Tibial artery (tissue), 4 donors: ENCODE data around the gene MNX1.

Source experiments
- DNase-seq, 2 donors: peaks; one replicate each; pipeline ENCODE4 v3.0.0-alpha.2; 2019
- H3K27ac ChIP-seq, 2 donors: fragments of 200-600 bp; sonication (generic) in 1 of 2; 1 replicate in 1 of 2; 2 replicates in 1 of 2; pipeline ENCODE4 v1.5.1; 2018 to 2019; ENCODE audit warnings: mild to moderate bottlenecking in 1 of 2
- H3K27me3 ChIP-seq, 2 donors: fragments of 200-600 bp; sonication (generic) in 1 of 2; one replicate each; pipeline versions ENCODE4 v1.5.1 to v1.6.0; 2016 to 2019
- H3K36me3 ChIP-seq, 3 donors: fragments of 200-600 bp; sonication (generic) in 2 of 3; one replicate each; pipeline ENCODE4 v1.5.1; 2016 to 2019; ENCODE audit warnings: mild to moderate bottlenecking in 2 of 3
- H3K4me1 ChIP-seq, 4 donors: fragments of 200-600 bp; sonication (generic) in 2 of 4; 1 replicate in 3 of 4; 2 replicates in 1 of 4; pipeline ENCODE4 v1.5.1; 2016 to 2019
- H3K4me3 ChIP-seq, 2 donors: fragments of 200-600 bp; sonication (generic) in 1 of 2; 1 replicate in 1 of 2; 2 replicates in 1 of 2; pipeline ENCODE4 v1.5.1; 2018 to 2019; ENCODE audit warnings: mild to moderate bottlenecking in 2 of 2
- H3K9me3 ChIP-seq, 3 donors: fragments of 200-600 bp; sonication (generic) in 1 of 3; one replicate each; pipeline ENCODE4 v1.5.1; 2016 to 2019
- CTCF ChIP-seq, 2 experiments: fragments of 200-600 bp in 1 of 2; fragments of 450-650 bp in 1 of 2; IDR thresholded peaks; one replicate each; pipeline ENCODE4 v1.5.1; 2017 to 2019; ENCODE audit warnings: antibody characterized with exemption in 2 of 2, mild to moderate bottlenecking in 1 of 2, moderate library complexity in 1 of 2
- intact Hi-C: fragments of 100-400 bp; cut with DNase I; formaldehyde crosslinking; loops from one replicate; pipeline ENCODE4 v1.15.0; 2023; ENCODE audit warnings: low total_unique reads

The MNX1 gene

GRCh38 chr7:156986378-156986777 lies 24.1 kb downstream of the MNX1 start:
- H3K9me3 ChIP-seq: no peaks in the 10 kb centered on the region
- intact Hi-C loops: no loop called here
- no peak overlapping the region for H3K27ac ChIP-seq
- no peak for DNase-seq
- no peaks in the 10 kb centered on the region for H3K36me3 ChIP-seq
- no peak overlapping the region for H3K4me3 ChIP-seq
- peaks cover 0 to 20% of the 10 kb centered on the region in 2 donors for H3K27me3 ChIP-seq
- TF ChIP-seq CTCF (IDR thresholded peaks at IDR 0.05): no peak
- no peaks in the 10 kb centered on the region for H3K4me1 ChIP-seq

GRCh38 chr7:156985101-156985992 lies 25.1 kb downstream of the MNX1 start:
- no peaks in the 10 kb centered on the region for H3K36me3 ChIP-seq
- TF ChIP-seq CTCF (IDR thresholded peaks at IDR 0.05): no peak
- H3K27ac ChIP-seq: no peak overlapping the region
- intact Hi-C loops: no loop called here
- no peak overlapping the region for H3K4me3 ChIP-seq
- peak in 1 of 2 donors; percentile 60 for DNase-seq
- no peaks in the 10 kb centered on the region for H3K4me1 ChIP-seq
- H3K27me3 ChIP-seq: peaks cover 0 to 15% of the 10 kb centered on the region in 2 donors
- H3K9me3 ChIP-seq: no peaks in the 10 kb centered on the region

- intact Hi-C loops: no loop called here
- no peak for TF ChIP-seq CTCF (IDR thresholded peaks at IDR 0.05)
- Histone ChIP-seq H3K9me3 (no peaks in the 10 kb centered on the region), H3K4me1 (no peaks in the 10 kb centered on the region), H3K27ac (no peak overlapping the region), H3K4me3 (no peak overlapping the region), H3K36me3 (peaks cover 0 to 5% (median 0%) of the 10 kb centered on the region in 3 donors), H3K27me3 (peaks cover 0 to 9% of the 10 kb centered on the region in 2 donors)
- DNase-seq: peak; percentile 33 to 62
Measured at GRCh38 chr7:156984174-156984891, 26.1 kb downstream of the MNX1 start.

- intact Hi-C loops: no loop called here
Measured at GRCh38 chr7:156979711-156980110, 30.8 kb downstream of the MNX1 start.

More at GRCh38 chr7:156979711-156980110, 30.8 kb downstream of the MNX1 start:
- peaks cover 0 to 10% (median 0%) of the 10 kb centered on the region in 3 donors for H3K36me3 ChIP-seq
- H3K9me3 ChIP-seq: peaks cover 0 to 5% (median 0%) of the 10 kb centered on the region in 3 donors
- H3K4me1 ChIP-seq: no peaks in the 10 kb centered on the region
- no peak overlapping the region for H3K27ac ChIP-seq
- TF ChIP-seq CTCF (IDR thresholded peaks at IDR 0.05): no peak
- no peak for DNase-seq
- H3K4me3 ChIP-seq: no peak overlapping the region
- no peaks in the 10 kb centered on the region for H3K27me3 ChIP-seq
